ENCODE results near the gene TOR4A. TPM values are rescaled to one million over a fixed set of nuclear protein-coding genes. Genes with fewer than 3 reads are reported as not detected.
A peak's percentile ranks its signal among the peaks of the same experiment; 100 is the strongest.

The TOR4A gene
- polyA plus RNA-seq, 2 donors, result 1.5 to 4.3 TPM

DNA sequence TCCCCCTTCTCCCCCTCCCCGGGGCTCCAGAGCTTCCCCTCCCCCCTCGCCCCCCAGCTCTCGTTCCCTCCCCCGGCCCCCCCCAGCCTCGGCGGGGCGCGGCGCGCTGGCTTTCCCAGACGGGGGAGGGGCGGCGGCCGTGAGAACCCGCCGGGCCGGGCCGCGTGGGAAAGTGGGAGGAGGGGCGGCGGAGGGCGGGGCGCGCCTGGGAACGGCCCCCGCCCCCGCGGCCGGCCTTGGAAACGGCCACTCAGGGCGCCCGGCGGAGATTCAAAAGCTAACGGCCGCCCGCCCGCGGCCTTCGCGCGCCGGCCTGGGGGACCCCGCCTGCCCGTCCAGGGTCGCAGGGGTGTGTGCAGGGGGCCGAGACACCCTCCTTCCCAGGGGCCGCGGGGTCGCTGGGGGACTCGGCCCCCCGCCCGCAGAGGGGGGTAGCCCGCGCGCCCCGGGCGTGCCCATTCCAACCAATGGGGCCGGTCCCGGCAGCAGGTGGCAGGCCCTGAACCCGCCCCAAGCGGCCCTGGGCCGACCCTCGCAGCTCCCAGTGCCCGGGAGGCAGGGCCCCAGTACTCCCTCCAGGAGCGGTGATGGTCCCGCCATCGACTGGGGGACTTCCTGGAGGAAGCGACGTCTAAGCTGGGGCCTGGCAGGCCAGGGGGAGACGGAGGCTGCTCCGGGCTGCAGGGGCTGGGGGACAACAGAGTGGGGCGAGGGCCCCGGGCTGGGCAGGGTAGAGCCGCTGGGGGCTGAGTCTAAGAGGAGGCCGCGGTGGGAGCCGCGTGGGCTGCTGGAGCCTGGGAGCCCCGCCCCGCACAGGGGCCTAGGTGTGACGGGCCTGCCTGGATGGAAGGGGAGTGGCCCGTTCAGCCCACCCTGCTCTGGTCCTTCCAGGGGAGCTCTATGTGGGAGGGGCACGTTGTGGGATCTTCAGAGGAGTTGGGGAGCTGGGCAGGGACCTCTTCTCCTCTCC lies 38.8 kb downstream of the TOR4A start:
- Histone ChIP-seq H3K9me3 (ENCODE audit: control insufficient read depth in 2 of 2, insufficient read depth in 1 of 2, low read depth in 1 of 2, low read length in 1 of 2) (no peaks in the 10 kb centered on the region), H3K4me3 (ENCODE audit: low read depth in 1 of 2, low read length in 2 of 2) (peak overlapping the region; percentile 15 to 34), H3K4me1 (ENCODE audit: control insufficient read depth in 2 of 2, insufficient read depth in 2 of 2, low read length in 1 of 2) (peaks cover 11 to 39% of the 10 kb centered on the region in 2 donors), H3K27me3 (ENCODE audit: control insufficient read depth in 1 of 2, insufficient read depth in 2 of 2, low read length in 2 of 2) (no peaks in the 10 kb centered on the region), H3K36me3 (ENCODE audit: control insufficient read depth in 2 of 2, insufficient read depth in 2 of 2, low read length in 1 of 2) (no peaks in the 10 kb centered on the region), H3K27ac (ENCODE audit: low read depth in 2 of 2, low read length in 1 of 2) (no peak overlapping the region)
- WGBS, 2 donors, result 5 to 6% methylated on average over 54 to 83 of the region's 83 CpGs

DNA sequence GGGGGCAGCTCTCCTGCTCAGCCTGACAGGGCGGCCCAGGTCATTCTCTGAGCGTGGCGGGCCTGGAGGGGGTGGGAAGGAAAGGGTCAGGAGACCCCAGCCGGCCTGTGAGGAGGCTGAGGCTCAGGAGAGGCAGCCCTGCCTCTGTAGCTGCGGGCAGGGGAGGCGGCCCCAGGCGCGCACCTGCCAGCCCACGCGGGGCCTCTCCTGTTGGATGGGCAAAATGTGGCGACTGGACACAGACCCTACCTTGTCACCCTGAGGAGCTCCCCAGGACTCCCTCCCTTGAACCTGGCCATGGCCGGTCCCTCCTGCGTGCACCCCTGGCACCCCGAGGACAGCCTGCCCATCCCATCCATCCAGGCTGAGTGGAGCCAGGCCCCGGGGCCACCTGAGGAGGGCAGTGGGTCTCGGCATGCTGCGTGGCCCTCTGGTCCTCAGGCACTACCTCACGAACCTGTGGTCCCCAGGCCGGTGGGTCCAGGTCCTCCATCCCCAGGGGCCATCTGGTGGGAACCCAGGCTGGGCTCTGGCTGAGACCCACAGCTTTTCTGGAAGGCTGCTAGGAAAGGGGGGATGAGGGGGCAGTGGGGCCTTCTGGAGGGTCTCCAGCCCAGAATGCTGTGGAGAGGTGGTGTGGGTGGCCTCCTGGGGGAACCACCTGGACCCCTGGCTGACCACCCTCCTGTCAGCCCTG lies 39.6 kb downstream of the TOR4A start:
- 84% methylated on average over 19 of the region's 19 CpGs for WGBS, 2 donors
- no peaks in the 10 kb centered on the region for H3K9me3 ChIP-seq (ENCODE audit: control insufficient read depth in 2 of 2, insufficient read depth in 1 of 2, low read depth in 1 of 2, low read length in 1 of 2)
- H3K4me1 ChIP-seq (ENCODE audit: control insufficient read depth in 2 of 2, insufficient read depth in 2 of 2, low read length in 1 of 2), result peaks cover 9 to 32% of the 10 kb centered on the region in 2 donors

DNA sequence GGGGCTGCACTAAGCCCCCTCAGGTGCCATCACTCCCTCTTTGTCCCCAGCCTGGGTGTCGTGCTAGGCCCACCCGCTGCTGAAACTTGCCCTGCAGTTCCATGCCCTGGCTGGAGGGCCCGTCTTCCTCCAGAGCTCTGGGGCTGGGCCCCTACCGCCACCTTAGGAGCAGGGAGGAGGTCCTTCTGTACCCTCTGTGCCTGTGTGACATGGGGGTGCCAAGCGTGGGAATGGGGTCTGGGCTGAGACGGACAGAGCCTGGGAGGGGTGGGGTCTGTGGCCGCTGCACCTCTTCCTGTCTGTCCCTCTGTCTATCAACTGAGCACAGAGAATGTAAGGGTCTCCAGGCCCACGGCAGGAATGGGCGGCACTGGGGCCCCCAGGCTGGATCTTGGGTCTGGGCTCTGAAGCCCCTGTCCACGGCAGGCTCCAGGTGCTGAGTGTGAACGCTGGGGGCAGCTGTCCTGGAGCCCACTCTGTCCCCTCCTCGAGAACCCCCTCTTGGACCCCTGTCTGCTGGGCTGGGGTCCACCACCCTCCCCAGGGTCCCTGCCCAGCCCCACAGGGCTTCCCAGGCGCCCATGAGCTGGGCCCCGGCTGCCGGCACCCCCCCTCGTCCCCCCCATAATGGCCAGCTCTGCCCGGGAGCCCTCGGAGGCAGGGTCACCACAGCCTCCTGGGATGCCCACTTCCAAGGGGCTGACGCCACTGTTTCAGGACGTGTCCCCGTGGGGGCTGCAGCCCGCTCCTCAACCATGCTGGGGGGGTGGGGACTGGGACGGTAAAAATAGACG lies 40.4 kb downstream of the TOR4A start:
- Histone ChIP-seq H3K4me3 (ENCODE audit: low read depth in 1 of 2, low read length in 2 of 2) (no peak overlapping the region), H3K4me1 (ENCODE audit: control insufficient read depth in 2 of 2, insufficient read depth in 2 of 2, low read length in 1 of 2) (peaks cover 9 to 25% of the 10 kb centered on the region in 2 donors), H3K9me3 (ENCODE audit: control insufficient read depth in 2 of 2, insufficient read depth in 1 of 2, low read depth in 1 of 2, low read length in 1 of 2) (no peaks in the 10 kb centered on the region), H3K27me3 (ENCODE audit: control insufficient read depth in 1 of 2, insufficient read depth in 2 of 2, low read length in 2 of 2) (no peaks in the 10 kb centered on the region), H3K27ac (ENCODE audit: low read depth in 2 of 2, low read length in 1 of 2) (no peak overlapping the region), H3K36me3 (ENCODE audit: control insufficient read depth in 2 of 2, insufficient read depth in 2 of 2, low read length in 1 of 2) (no peaks in the 10 kb centered on the region)
- 73 to 78% methylated on average over 24 of the region's 24 CpGs for WGBS, 2 donors

More for the DNA sequence above, 39.6 kb downstream of the TOR4A start:
- Histone ChIP-seq H3K4me3 (ENCODE audit: low read depth in 1 of 2, low read length in 2 of 2) (no peak overlapping the region), H3K27me3 (ENCODE audit: control insufficient read depth in 1 of 2, insufficient read depth in 2 of 2, low read length in 2 of 2) (no peaks in the 10 kb centered on the region), H3K36me3 (ENCODE audit: control insufficient read depth in 2 of 2, insufficient read depth in 2 of 2, low read length in 1 of 2) (no peaks in the 10 kb centered on the region), H3K27ac (ENCODE audit: low read depth in 2 of 2, low read length in 1 of 2) (no peak overlapping the region)

DNA sequence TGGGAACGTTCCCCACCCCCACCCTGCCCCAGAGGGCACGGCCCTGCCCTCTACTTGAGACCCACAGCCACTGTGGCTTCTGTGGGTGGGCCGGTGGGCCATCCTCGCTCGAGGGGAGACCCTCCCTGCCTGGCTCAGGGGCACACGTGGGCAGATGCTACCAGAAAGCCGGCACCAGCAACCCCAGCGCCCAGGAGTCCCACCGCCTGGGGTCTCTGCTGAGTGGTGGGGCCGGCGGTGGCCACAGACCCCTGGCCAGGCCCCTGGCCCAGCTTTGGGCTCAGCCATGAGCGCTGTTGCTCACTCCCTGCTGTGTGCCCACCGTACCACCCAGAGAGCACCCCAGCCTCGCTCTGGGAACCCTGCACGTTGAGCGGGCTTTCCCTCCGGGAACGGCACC lies 41.1 kb downstream of the TOR4A start:
- Histone ChIP-seq H3K27me3 (ENCODE audit: control insufficient read depth in 1 of 2, insufficient read depth in 2 of 2, low read length in 2 of 2) (no peaks in the 10 kb centered on the region), H3K27ac (ENCODE audit: low read depth in 2 of 2, low read length in 1 of 2) (peak overlapping the region in 1 of 2 donors; percentile 16), H3K4me1 (ENCODE audit: control insufficient read depth in 2 of 2, insufficient read depth in 2 of 2, low read length in 1 of 2) (peaks cover 9 to 19% of the 10 kb centered on the region in 2 donors), H3K36me3 (ENCODE audit: control insufficient read depth in 2 of 2, insufficient read depth in 2 of 2, low read length in 1 of 2) (no peaks in the 10 kb centered on the region), H3K9me3 (ENCODE audit: control insufficient read depth in 2 of 2, insufficient read depth in 1 of 2, low read depth in 1 of 2, low read length in 1 of 2) (no peaks in the 10 kb centered on the region), H3K4me3 (ENCODE audit: low read depth in 1 of 2, low read length in 2 of 2) (no peak overlapping the region)
- WGBS, 2 donors, result 77 to 87% methylated on average over 17 to 18 of the region's 18 CpGs

DNA sequence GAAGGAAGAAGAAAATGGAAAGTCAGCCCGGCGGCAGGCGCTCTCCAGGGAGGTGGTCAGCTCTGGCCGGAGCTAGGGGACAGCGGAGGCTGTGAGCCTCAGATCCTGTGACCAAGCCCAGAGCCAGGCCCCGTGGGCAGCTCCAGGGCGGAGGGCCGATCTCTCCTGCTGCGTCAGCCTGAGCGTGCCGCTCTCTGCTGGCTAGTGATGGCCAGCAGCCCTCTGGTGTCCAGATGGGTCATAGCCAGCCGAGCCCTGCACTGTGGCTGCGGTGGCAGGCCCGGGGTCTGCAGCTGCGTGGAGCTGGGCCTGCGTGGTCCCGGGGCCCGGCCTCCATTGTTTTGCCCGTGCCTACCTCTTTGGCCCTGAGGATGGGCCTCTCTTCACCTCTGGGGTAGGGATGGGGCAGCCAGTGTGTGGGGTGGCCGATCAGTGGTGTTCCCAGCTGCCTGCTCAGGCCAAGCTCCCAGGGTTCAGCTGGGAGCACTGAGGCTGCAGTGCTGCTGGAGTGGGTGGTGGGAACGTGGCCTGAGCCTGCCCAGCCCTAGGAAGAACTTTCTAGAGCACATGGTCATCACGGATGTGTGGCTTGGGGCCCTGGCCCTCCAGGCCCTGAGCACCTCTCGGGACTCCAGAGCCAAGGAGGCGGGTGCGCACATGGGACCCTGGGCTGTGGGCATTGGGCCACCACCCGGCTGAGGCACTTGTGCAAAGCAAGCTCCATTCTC lies 41.6 kb downstream of the TOR4A start:
- H3K27ac ChIP-seq (ENCODE audit: low read depth in 2 of 2, low read length in 1 of 2), result no peak overlapping the region
- H3K4me3 ChIP-seq (ENCODE audit: low read depth in 1 of 2, low read length in 2 of 2), result no peak overlapping the region
- no peaks in the 10 kb centered on the region for H3K27me3 ChIP-seq (ENCODE audit: control insufficient read depth in 1 of 2, insufficient read depth in 2 of 2, low read length in 2 of 2)
- 72 to 78% methylated on average over 26 of the region's 26 CpGs for WGBS, 2 donors
- H3K9me3 ChIP-seq (ENCODE audit: control insufficient read depth in 2 of 2, insufficient read depth in 1 of 2, low read depth in 1 of 2, low read length in 1 of 2), result no peaks in the 10 kb centered on the region
- peaks cover 9 to 14% of the 10 kb centered on the region in 2 donors for H3K4me1 ChIP-seq (ENCODE audit: control insufficient read depth in 2 of 2, insufficient read depth in 2 of 2, low read length in 1 of 2)
- H3K36me3 ChIP-seq (ENCODE audit: control insufficient read depth in 2 of 2, insufficient read depth in 2 of 2, low read length in 1 of 2), result no peaks in the 10 kb centered on the region

DNA sequence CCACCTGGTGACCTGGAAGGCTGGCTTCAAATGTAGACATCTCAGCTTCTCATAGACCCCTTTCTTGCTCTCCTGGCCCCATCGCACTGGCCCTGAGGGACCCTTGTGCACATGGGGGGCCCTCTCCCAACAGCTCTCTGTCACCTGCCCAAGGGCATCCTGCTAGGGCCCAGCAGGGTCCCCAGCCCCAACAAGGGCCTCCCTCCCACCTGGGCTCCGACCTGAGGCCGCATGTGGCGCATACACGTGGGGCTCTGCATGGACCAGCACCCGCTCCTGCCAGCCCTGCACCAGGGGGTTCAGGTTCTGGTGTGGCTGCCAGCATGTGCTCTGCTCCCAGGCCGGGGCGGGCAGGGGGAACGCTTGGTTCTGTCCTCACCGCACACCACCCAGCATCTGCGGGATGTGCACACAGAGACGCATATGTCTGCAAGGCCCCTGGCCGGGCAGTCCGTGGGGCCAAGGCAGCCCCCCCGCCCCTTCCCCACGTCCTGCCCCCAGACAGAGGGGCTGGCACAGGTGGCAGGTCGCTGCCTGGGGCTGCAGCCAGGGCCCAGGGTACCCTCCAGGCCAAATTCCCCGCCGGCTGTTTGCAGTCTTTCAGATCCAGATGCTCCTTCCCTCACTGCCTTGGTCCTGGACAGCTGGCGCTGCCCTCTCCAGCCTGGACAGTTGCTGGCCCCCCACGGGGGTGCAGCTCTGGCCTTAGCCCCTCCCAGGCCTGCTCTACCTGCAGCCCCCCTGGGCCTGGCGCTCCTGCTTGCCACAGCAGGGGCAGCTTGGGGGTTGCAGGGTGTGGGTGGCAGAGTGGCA lies 42.4 kb downstream of the TOR4A start:
- 84 to 93% methylated on average over 20 to 22 of the region's 22 CpGs for WGBS, 2 donors
- H3K36me3 ChIP-seq (ENCODE audit: control insufficient read depth in 2 of 2, insufficient read depth in 2 of 2, low read length in 1 of 2), result no peaks in the 10 kb centered on the region
- H3K27me3 ChIP-seq (ENCODE audit: control insufficient read depth in 1 of 2, insufficient read depth in 2 of 2, low read length in 2 of 2), result no peaks in the 10 kb centered on the region
- H3K4me3 ChIP-seq (ENCODE audit: low read depth in 1 of 2, low read length in 2 of 2), result no peak overlapping the region
- peaks cover 5 to 12% of the 10 kb centered on the region in 2 donors for H3K4me1 ChIP-seq (ENCODE audit: control insufficient read depth in 2 of 2, insufficient read depth in 2 of 2, low read length in 1 of 2)
- H3K9me3 ChIP-seq (ENCODE audit: control insufficient read depth in 2 of 2, insufficient read depth in 1 of 2, low read depth in 1 of 2, low read length in 1 of 2), result no peaks in the 10 kb centered on the region
- H3K27ac ChIP-seq (ENCODE audit: low read depth in 2 of 2, low read length in 1 of 2), result no peak overlapping the region

DNA sequence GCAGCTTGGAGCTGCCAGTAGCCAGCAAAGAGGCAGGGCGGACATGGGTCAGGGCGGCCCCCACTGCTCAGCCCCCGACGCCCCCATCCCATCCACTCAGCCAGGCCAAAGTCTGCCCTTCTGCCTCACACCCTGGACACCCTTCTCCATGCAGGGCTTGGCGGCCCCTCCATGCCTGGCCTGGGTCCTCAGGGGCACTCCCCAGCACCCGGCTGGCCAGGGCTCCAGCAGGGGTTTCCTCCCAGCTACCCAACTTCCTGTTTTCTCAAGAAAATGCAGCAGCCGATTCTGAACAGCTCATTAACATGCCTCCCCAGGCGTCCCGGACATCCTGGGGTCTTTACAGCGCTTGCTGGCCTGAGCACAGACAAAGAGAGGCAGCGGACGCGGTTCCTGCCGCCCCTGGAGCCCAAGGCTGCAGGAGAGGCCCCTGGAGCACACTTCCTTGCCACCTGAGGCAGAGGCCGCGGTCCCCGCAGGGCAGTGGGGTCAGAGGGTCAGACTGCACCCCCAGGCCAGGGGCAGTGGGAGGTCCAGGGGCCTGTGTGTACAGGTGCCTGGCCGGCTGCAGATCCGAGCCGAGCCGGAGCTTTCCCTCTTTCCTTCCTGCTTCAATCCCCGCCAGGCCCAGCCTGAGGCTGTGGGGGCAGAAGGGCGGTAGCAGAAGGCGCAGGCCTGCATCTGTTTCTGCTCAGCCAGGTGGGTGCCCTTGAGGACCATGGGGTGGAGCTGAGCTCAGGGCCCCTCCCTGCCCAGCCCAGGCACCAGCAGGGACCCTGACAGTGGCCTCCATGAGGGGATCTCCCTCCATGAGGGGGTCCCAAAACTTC lies 43.2 kb downstream of the TOR4A start:
- Histone ChIP-seq H3K27ac (ENCODE audit: low read depth in 2 of 2, low read length in 1 of 2) (no peak overlapping the region), H3K36me3 (ENCODE audit: control insufficient read depth in 2 of 2, insufficient read depth in 2 of 2, low read length in 1 of 2) (no peaks in the 10 kb centered on the region)
- WGBS, 2 donors, result 60 to 62% methylated on average over 24 of the region's 24 CpGs

More for the DNA sequence above, 43.2 kb downstream of the TOR4A start:
- H3K9me3 ChIP-seq (ENCODE audit: control insufficient read depth in 2 of 2, insufficient read depth in 1 of 2, low read depth in 1 of 2, low read length in 1 of 2), result no peaks in the 10 kb centered on the region
- H3K27me3 ChIP-seq (ENCODE audit: control insufficient read depth in 1 of 2, insufficient read depth in 2 of 2, low read length in 2 of 2), result no peaks in the 10 kb centered on the region
- peaks cover 5 to 6% of the 10 kb centered on the region in 2 donors for H3K4me1 ChIP-seq (ENCODE audit: control insufficient read depth in 2 of 2, insufficient read depth in 2 of 2, low read length in 1 of 2)
- no peak overlapping the region for H3K4me3 ChIP-seq (ENCODE audit: low read depth in 1 of 2, low read length in 2 of 2)

Measured in esophagus (tissue), 2 donors.